Astrocyte of the spinal cord (primary cell): ENCODE data around the gene GRID1.

ENCODE experiments used
- DNase-seq: peaks from one replicate; pipeline ENCODE4 v3.0.0; 2011; ENCODE audit warnings: low read depth, low spot score
- H3K4me3 ChIP-seq: 2 replicates; pipeline ENCODE4 v1.5.1; 2011; ENCODE audit warnings: low read depth, mild to moderate bottlenecking, low read length, moderate library complexity
- CTCF ChIP-seq: IDR thresholded peaks from 2 replicates; pipeline ENCODE4 v1.5.1; 2012; ENCODE audit warnings: low read depth, mild to moderate bottlenecking, low read length, inconsistent platforms
- in situ Hi-C: cut with HindIII; loops from 2 replicates; pipeline ENCODE4 v1.10.0; 2017; ENCODE audit warnings: low sequenced_read_pairs

The GRID1 gene

DNA sequence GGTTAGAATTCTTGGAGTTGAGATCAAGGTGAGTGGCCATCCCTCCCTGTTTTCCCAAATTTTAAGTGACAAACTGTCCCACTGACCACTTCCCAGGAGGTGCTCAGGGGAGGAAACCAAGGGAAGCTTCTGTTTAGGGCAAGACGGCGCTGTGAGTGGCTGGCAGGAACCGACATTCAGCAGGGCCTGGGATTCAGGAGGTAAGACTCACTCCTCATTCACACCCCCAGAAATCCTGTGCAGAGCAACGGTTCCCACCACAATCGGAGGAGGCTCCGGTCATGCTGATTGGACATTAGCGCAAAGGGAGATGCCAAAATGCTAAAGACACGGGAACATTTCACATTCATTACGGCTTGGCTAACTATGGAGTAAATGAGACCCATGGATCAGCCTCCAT, 200.9 kb downstream of the GRID1 start:
- no peak for DNase-seq
- TF ChIP-seq CTCF, result no peak
- in situ Hi-C loops, result no loop called here
- no peak overlapping the region for H3K4me3 ChIP-seq

DNA sequence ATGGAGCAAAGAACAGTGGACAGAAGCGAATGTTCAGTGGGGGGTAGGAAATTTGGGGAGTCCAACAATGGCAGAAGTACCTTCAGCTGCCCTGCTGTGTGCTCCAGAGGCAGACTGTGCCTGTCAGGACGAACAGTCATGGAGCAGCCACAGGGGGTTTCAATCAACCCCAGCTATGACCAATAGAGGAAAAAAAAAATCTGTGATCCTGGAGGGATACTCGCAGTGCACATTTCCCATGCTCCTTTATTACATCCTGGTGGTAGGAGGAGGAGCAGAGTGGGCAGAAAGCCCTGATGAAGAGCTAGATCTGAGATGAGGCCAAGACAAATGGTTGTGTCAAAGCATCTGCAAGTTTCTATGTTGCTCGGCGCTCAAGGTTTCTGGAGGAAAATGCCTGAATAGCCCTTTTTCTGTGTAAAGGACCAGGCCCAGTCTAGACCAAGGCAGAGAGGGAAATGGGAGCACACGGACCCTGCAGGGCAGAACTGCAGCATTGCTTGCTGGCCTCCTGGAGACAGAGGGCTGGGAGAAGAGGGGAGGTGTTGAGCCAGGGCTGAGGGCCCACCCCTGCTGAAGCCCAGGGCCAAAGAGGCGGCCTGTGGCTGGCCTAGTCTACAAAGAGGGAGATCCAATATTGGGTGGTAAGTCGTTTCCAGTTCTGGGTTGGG, 201.5 kb downstream of the GRID1 start:
- no peak for TF ChIP-seq CTCF
- no peak overlapping the region for H3K4me3 ChIP-seq
- in situ Hi-C loops, result no loop called here
- DNase-seq, result no peak

GRCh38 chr10:86164174-86164774, 202.3 kb downstream of the GRID1 start:
- in situ Hi-C loops, result no loop called here
- no peak for TF ChIP-seq CTCF
- no peak overlapping the region for H3K4me3 ChIP-seq
- no peak for DNase-seq

GRCh38 chr10:86163522-86164173, 202.9 kb downstream of the GRID1 start:
- in situ Hi-C loops, result no loop called here
- no peak for TF ChIP-seq CTCF
- no peak overlapping the region for H3K4me3 ChIP-seq
- DNase-seq, result no peak

DNA sequence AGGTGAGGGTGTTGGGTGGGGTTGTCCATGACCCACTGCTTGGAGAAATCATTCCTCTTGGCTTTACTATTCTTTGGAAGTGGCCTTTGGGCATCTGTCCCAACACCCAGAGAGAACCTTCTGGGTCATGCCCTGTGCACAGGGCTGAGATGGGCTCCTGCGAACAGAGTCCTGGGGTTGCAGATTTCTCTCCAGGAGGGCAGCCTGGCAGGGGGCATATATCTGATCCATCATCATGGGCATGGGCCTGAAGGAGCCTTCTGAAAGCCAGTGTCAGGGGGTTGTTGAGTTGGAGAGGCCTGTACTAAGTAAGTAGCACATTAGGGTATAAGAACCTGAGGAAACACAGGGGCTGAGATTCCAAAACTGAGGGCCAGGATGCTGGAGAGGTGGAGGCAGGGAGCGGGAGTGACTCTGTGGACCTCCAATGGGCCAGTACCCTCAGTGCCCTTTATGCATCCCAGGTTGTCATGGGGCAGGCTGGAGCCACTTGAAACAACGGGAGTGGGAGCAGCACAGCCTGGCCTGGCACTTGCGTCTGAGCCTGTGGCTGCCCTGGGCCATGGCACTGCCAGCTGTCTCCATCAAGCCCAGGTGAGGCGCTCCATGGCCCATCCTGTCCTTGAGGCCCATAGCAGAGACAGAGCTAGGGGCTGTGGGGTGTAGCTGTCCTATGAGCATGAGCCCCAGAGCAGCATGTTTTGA, 203.7 kb downstream of the GRID1 start:
- in situ Hi-C loops, result no loop called here
- TF ChIP-seq CTCF, result no peak
- DNase-seq, result no peak
- no peak overlapping the region for H3K4me3 ChIP-seq

DNA sequence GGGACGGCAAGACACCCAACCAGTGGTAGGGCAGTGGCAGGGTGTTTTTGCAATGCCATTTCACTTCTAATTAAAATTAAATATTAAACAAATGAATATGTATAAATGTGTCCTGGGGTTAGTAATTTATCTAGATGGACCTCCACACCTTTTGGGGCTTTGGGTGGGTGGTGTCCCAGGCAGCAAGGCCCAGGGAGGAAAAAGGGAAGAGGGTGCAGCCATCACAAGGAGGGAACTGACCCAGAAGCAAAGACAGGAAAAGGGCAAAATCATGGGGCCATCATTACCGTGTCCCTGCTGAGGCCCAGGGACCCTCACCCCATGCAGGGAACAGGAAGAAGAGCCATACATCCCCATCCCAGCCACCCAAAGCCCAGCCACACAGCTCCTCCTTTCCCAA, 204.6 kb downstream of the GRID1 start:
- no peak for TF ChIP-seq CTCF
- no peak for DNase-seq
- in situ Hi-C loops, result no loop called here
- H3K4me3 ChIP-seq, result no peak overlapping the region
